GM10266 (cell line): ENCODE data around the gene NFKBIL1.

Experiments
- DNase-seq: peaks from one replicate; pipeline ENCODE4 v3.0.0; 2012; ENCODE audit errors: extremely low spot score
- CTCF ChIP-seq: IDR thresholded peaks from 2 replicates; pipeline ENCODE4 v1.5.1; 2012; ENCODE audit warnings: mild to moderate bottlenecking, low read depth; ENCODE audit not compliant: control insufficient read depth, insufficient read depth; ENCODE audit errors: missing control alignments

NFKBIL1 gene

DNA sequence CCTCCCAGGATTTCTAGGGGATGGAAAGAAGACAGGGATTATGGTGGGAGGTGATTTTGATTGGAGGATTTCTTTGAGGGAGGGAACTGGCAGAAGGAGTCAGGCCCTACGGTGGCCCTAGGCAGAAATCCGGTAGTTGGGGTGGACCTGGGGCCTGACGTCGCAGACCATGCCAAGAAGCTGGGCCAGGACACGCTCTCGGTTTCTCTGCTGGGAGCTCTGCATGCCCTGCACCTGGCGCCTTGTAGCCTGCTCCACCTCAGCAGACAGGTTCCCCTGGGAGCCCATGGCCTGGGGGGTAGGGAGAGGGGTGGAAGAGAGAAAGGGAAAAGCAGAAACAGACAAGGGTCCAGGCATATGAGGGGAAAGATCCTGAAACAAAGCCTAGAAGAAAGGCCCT, 2.1 kb upstream of the NFKBIL1 start:
- no peak for DNase-seq
- no peak for TF ChIP-seq CTCF

DNA sequence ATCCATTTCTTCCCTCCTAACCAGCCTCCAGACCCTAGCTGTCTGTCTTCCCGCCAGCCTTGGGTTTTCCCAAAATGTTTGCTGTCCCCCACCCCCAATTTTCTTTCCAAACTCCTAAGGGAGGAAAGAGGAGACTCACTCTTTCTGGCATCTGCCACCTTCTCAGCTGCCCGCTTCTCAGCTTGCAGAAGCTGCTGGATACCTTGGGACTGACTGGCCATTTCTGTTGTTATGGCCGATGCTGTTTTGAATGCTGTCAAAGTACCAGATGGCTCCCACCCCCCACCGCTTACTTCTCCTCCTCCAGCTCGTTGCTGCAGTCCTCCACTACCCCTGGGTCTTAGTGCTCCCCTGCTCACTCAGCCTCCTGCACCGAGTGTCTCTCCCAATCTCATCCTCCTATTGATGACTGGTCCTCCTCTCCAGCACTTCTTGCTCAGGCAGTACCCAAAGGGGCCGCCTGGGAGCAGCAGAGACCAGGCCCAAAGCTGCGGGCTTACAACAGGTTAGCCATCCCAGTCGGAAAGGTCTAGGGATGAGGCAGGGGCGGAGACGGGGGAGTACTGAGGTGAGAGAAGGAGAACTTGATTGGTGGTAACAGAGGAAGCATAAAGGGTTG, 960 bp upstream of the NFKBIL1 start, which contains the start of gene ATP6V1G2:
Gene ATP6V1G2, minus strand, starts transcription at position 270 of the 619 bp plus-strand sequence. Its CDS starts 49 bp downstream, at position 221.
- TF ChIP-seq CTCF, result peak; percentile 98
- peak; percentile 75 for DNase-seq

DNA sequence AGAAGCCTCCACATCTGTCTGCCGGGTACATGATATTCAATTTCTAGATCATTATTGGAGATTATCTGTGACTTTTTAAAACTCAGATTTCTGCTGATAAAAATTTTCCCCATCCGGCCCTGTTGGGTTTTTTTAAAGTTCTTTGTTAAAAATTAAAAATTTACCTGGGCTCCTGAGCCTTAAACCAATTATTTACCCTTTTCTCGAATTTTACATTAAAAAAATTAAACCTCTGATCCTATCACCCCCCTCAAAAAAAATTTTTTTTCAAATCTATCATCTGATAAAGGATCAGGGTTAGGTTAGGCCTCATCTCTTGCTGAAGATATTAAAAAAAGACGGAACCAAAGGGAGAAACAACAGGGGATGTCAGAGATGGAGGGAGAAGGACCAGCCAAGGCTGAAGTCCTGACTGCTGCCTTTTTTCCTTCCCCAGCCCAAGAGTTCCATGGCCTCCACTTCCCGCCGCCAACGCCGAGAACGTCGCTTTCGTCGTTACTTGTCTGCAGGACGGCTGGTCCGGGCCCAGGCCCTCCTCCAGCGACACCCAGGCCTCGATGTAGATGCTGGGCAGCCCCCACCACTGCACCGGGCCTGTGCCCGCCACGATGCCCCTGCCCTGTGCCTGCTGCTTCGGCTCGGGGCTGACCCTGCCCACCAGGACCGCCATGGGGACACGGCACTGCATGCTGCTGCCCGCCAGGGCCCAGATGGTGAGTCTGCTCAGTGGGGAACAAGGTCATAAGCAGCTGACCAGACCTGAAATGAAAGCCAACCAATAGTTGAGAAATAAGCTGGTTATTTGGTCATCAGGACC, 527 bp downstream of the NFKBIL1 start:
- no peak for TF ChIP-seq CTCF
- no peak for DNase-seq

GRCh38 chr6:31548544-31548873, 1.1 kb downstream of the NFKBIL1 start:
- TF ChIP-seq CTCF, result no peak
- DNase-seq, result no peak

DNA sequence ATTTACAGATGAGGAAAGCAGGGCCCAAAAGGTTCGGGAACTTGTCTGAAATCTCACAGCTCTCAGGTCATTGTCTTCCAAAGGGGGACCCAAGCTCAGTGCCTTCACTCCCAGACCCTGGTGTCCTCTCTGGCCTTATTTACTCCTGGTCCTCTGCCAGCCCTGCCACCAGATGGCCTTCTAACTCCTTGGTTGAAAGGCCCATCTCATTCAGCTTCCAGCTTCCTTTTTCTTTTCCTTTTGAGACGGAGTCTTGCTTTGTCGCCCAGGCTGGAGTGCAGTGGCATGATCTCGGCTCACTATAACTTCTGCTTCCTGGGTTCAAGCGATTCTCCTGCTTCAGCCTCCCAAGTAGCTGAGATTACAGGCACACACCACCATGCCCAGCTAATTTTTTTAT, 4.0 kb downstream of the NFKBIL1 start:
- DNase-seq, result peak; percentile 74
- TF ChIP-seq CTCF, result peak; percentile 86

DNA sequence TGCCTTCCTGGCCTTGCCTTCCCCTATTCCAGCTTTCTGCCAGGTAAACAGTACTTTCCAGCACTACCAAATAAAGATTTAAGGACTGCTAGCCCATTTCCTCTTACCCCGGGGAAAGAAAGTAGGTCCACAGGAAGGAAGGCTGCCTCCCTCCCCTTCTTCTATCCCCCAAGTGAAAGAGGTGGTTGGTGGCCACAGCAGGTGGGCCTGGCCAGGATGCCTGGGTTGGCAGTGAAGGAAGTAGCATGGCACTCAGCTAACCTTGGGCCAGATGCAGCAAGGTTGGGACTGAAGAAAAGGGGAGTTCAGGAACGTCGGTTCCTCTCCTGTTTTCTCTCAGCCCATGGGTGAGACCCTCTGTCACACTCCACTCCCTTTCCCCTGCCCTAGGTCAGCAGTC, 8.9 kb downstream of the NFKBIL1 start:
- no peak for DNase-seq
- no peak for TF ChIP-seq CTCF
